ENCODE data around the gene POLR2A. TPM values are rescaled to one million over a fixed set of nuclear protein-coding genes. Genes with fewer than 3 reads are reported as not detected.

POLR2A gene
- total RNA-seq, 4 donors from 2014 or later, result 59.3 to 94.9 (median 78.2) TPM

GRCh38 chr17:7528842-7529241, 44.7 kb downstream of the POLR2A start:
- no peak for DNase-seq
- no peak overlapping the region for H3K27ac ChIP-seq
- TF ChIP-seq CTCF (IDR thresholded peaks at IDR 0.05) (no peak), POLR2A (IDR thresholded peaks at IDR 0.05) (no peak)
- no peaks in the 10 kb centered on the region for H3K36me3 ChIP-seq
- H3K4me1 ChIP-seq, result no peaks in the 10 kb centered on the region
- H3K27me3 ChIP-seq, result no peaks in the 10 kb centered on the region
- intact Hi-C loops (cut with DNase I), result no loop called here
- H3K4me3 ChIP-seq, result no peak overlapping the region
- peaks cover 0 to 21% (median 16%) of the 10 kb centered on the region in 3 donors for H3K9me3 ChIP-seq

GRCh38 chr17:7530023-7530900, 46.1 kb downstream of the POLR2A start:
- H3K4me3 ChIP-seq, result no peak overlapping the region
- 97 to 100% methylated on average over 3 of the region's 6 CpGs for WGBS, 2 donors
- intact Hi-C loops (cut with DNase I), result no loop called here
- peaks cover 0 to 21% (median 16%) of the 10 kb centered on the region in 3 donors for H3K9me3 ChIP-seq
- no peaks in the 10 kb centered on the region for H3K27me3 ChIP-seq
- H3K36me3 ChIP-seq, result no peaks in the 10 kb centered on the region
- DNase-seq, result no peak
- no peak overlapping the region for H3K27ac ChIP-seq
- TF ChIP-seq CTCF (IDR thresholded peaks at IDR 0.05) (no peak), POLR2A (IDR thresholded peaks at IDR 0.05) (no peak)
- no peaks in the 10 kb centered on the region for H3K4me1 ChIP-seq

- Histone ChIP-seq H3K27me3 (no peaks in the 10 kb centered on the region), H3K27ac (no peak overlapping the region), H3K4me1 (no peaks in the 10 kb centered on the region), H3K9me3 (peaks cover 0 to 16% (median 12%) of the 10 kb centered on the region in 3 donors), H3K4me3 (no peak overlapping the region), H3K36me3 (no peaks in the 10 kb centered on the region)
- 61 to 71% methylated on average over 2 to 3 of the region's 3 CpGs for WGBS, 2 donors
- intact Hi-C loops (cut with DNase I), result no loop called here
- TF ChIP-seq CTCF (IDR thresholded peaks at IDR 0.05) (no peak), POLR2A (IDR thresholded peaks at IDR 0.05) (no peak)
- no peak for DNase-seq
These were observed 53.9 kb downstream of the POLR2A start for GRCh38 chr17:7538050-7538449.

GRCh38 chr17:7538891-7539545, 54.9 kb downstream of the POLR2A start:
- no peaks in the 10 kb centered on the region for H3K36me3 ChIP-seq
- no peak overlapping the region for H3K4me3 ChIP-seq
- no peaks in the 10 kb centered on the region for H3K4me1 ChIP-seq
- H3K27me3 ChIP-seq, result no peaks in the 10 kb centered on the region
- H3K9me3 ChIP-seq, result peaks cover 0 to 16% (median 12%) of the 10 kb centered on the region in 3 donors
- no peak overlapping the region for H3K27ac ChIP-seq
- WGBS, 2 donors, result 79 to 85% methylated on average over 4 to 10 of the region's 11 CpGs
- DNase-seq, result no peak
- intact Hi-C loops (cut with DNase I), result no loop called here
- TF ChIP-seq POLR2A (IDR thresholded peaks at IDR 0.05), result no peak
- TF ChIP-seq CTCF (IDR thresholded peaks at IDR 0.05), result no peak

- Histone ChIP-seq H3K27ac (no peak overlapping the region), H3K36me3 (no peaks in the 10 kb centered on the region), H3K4me3 (no peak overlapping the region), H3K4me1 (no peaks in the 10 kb centered on the region), H3K27me3 (no peaks in the 10 kb centered on the region), H3K9me3 (peaks cover 0 to 16% (median 12%) of the 10 kb centered on the region in 3 donors)
- intact Hi-C loops (cut with DNase I), result no loop called here
- TF ChIP-seq POLR2A (IDR thresholded peaks at IDR 0.05), result no peak
- TF ChIP-seq CTCF (IDR thresholded peaks at IDR 0.05), result no peak
- DNase-seq, result no peak
- 90 to 97% methylated on average over 5 to 6 of the region's 9 CpGs for WGBS, 2 donors
These were observed 57.0 kb downstream of the POLR2A start for GRCh38 chr17:7541074-7541621.

All from esophagus squamous epithelium (tissue), 5 donors.